HUDEP-2 (cell line): Measurements from ENCODE around the gene GPRASP3.
"Not testable (repeated sequence)": the region's sequence is repeated elsewhere in the genome, so short reads cannot be mapped to it uniquely, and the experiment has no call there.

Experiments used
- DNase-seq, 76 experiments: peaks; one replicate each; lab custom pipeline; 2025; ENCODE audit not compliant: unreplicated experiment in 76 of 76; lab: John Stamatoyannopoulos, UW

Gene GPRASP3, protein sequence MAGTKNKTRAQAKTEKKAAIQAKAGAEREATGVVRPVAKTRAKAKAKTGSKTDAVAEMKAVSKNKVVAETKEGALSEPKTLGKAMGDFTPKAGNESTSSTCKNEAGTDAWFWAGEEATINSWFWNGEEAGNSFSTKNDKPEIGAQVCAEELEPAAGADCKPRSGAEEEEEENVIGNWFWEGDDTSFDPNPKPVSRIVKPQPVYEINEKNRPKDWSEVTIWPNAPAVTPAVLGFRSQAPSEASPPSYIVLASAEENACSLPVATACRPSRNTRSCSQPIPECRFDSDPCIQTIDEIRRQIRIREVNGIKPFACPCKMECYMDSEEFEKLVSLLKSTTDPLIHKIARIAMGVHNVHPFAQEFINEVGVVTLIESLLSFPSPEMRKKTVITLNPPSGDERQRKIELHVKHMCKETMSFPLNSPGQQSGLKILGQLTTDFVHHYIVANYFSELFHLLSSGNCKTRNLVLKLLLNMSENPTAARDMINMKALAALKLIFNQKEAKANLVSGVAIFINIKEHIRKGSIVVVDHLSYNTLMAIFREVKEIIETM

DNA sequence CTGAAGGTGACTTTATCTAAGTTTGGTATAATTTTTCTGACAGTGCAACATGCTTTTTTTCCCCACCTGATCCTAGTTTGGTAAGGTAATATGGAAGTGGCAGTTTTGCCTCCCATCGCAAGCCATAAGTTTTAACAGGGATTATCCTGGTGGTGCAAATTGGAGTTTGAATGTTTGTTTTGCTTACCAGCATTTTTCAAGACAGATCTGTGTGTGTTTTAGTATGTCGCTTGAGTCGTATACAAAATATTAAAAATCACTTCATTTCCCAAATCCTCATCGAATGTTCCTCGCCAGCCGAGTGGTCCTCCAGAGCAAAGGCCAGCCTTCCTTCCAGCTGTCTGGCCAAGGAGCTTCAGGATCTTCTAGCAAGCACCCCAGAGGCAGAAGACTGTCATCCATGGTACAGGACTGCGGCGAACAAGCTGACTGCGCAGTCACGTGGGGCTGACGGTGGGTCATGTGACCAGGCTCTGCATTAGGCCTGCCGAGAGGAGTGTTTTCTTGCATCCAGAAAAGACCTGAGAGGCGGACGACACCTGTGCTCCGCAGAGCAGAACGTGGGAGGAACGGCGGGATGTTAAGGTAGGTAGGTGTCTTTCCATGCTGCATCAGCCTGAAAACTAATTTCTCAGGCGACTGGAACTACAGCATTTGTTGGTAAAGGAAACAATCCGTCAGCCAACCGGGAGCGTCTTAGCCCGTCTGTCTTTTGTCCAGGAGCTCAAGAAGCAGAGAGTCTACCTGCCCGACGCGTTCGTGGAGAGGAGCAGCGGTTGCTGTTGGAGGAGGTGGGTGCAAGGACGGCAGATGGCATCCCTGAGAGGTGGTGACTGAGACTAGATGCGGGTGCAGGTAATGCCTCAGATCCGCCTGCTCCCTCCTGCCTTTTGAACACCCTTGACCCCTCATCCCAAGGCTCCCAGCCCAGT is at the start of gene GPRASP3:
GPRASP3 (plus strand) TSS at position 507 of the 932 bp plus-strand sequence. CDS start 28,253 bp downstream, outside the sequence.
- DNase-seq: peak in 61 of 76 experiments; percentile 0 to 71 (median 43)

DNA sequence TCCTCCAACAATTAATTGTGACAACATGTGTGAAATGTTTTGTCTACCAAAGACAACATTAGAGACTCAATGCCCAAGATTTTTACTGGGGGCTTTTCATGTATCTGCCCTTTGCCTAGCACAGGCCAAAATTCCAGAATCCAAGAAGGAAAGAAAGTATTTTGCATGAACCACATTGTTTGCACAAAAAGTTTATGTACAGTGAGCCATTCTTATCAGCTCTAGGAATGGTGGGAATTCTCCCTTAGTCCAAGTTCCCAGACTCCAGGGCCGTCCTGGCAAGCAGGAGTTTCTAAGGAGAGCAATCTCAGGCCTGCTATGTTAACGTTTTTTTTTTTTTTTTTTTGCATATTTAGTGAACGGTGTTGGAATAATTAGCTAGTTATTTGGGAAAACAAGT is 47.7 kb upstream of the GPRASP3 start:
- no peak for DNase-seq

DNA sequence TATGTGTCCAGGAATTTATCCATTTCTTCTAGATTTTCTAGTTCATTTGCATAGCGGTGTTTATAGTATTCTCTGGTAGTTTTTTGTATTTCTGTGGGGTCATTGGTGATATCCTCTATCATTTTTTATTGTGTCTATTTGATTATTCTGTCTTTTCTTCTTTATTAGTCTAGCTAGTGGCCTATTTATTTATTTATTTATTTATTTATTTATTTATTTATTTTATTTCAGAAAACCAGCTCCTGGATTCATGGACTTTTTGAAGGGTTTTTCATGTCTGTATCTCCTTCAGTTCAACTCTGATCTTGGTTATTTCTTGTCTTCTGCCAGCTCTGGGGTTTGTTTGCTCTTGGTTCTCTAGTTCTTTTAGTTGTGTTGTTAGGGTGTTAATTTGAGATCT is 43.1 kb upstream of the GPRASP3 start:
- DNase-seq: not testable (repeated sequence)

DNA sequence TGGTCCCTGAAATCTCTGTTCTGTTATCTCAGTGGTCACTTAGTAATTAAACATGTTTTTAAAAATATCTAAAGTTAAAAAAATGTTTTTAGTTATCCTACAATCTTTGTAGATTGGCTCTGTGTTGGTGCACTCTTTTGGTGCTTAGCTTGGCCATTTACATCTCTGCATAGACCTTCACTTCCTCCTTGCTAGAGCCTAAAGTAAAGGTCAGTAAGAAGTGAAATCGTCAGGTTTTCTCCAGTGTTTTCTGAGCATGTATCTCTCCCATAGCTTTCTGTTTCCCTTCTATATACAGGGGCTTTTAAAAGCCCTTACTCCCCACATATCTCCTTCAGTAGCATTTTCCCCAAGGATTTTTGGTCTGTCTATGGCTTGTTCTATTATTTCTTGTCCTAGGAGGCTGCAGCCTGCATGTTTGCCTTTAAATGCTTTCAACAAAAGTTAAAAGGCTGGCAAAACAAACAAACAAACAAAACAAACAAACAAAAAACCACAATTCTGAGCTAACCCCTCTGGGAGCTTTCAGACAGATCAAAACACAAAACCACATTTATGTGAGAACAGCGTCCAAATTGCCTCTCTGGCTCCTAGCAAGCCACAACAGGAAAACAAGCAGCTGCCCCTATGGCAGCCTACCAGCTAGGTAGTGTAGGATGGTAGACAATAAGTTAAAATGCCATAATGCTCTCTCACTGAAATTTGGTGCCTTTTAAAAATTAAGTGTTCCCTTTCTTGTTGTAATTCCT is 35.6 kb upstream of the GPRASP3 start:
- DNase-seq: no peak

DNA sequence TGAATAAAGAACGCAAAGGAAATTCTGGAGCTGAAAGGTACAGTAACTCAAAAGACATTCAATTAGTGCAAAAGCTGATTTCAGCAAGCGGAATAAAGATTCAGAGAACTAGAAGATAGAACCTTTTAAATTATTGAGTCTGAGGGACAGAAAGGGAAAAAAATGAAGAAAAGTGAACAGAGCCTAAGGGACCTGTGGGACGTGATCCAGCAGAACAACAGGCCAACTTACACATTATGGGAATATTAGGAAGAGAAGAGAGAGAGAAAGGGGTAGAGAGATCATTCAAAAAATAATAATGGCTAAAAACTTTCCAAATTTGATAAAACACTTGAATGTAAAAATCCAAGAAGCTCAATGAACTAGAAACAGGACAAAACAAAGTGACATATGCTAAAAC is 25.8 kb upstream of the GPRASP3 start:
- no peak for DNase-seq

DNA sequence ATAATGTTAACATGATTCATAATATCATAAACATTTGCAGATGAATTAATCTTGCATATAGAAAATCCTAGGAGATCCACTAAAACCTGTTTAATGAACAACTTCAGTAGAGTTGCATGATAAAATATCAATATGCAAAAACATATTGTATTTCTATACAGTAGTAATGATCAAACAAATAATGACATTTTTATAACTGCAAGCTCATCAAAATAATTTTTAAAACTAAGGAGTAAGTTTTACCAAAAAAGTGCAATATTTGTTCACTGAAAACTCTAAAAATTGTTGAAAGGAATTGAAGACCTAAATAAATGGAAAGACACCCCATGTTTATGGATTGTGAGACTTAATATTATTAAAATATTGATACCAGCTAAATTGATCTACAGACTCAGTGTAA is 24.2 kb upstream of the GPRASP3 start:
- DNase-seq: no peak

DNA sequence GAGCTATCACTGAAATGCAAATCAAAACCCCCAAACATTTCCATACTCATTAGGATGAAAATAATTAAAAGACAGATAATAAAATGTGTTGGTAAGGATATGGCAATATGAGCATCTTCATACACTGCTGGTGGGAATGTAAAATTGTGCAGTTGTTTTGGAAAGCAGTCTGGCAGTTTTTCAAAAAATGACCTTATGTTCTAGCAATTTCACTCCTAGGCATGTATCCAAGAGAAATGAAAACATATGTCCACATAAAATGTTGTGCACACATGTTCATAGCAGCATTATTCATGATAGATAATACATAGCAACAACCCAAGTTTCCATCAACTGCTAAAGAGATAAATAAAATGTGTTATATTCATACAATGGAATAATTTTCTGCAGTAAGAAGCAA is 23.0 kb upstream of the GPRASP3 start:
- DNase-seq: no peak

DNA sequence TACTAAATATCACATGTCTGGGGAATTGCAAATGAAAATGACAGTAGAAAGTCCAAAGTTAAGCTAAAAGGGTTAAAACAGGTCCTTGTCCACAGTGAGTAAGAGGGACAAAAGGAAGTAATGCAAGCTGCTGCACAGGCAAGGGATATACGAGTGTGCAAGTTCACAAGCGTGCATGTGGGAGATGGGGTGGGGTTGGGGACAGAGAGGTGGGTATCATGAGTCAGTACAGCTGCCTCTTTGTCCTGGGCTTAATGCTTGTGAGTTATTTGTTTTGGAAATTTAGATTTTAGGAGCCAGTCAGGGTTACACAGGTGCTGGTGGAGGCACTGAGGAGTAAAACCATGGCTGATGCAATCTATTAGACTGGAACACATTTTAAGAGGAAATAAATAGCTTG is 11.6 kb upstream of the GPRASP3 start:
- DNase-seq: no peak

DNA sequence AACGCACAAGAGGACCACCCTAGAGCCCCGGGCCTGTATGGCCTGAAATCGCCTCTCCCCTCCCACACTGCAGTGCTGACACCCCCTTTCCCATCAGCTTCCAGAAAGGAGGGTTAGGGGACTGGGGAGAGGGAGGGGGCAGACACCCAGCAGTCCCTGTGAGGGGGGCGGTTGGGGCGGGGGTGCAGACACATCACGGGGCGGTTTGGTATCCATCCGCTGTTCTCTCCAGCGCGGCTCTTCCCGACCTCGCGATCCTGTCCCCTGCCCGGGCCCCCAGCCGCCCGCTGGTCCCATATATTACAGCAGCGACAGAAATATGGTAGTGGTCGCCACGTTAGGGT is 8.7 kb upstream of the GPRASP3 start:
- no peak for DNase-seq

DNA sequence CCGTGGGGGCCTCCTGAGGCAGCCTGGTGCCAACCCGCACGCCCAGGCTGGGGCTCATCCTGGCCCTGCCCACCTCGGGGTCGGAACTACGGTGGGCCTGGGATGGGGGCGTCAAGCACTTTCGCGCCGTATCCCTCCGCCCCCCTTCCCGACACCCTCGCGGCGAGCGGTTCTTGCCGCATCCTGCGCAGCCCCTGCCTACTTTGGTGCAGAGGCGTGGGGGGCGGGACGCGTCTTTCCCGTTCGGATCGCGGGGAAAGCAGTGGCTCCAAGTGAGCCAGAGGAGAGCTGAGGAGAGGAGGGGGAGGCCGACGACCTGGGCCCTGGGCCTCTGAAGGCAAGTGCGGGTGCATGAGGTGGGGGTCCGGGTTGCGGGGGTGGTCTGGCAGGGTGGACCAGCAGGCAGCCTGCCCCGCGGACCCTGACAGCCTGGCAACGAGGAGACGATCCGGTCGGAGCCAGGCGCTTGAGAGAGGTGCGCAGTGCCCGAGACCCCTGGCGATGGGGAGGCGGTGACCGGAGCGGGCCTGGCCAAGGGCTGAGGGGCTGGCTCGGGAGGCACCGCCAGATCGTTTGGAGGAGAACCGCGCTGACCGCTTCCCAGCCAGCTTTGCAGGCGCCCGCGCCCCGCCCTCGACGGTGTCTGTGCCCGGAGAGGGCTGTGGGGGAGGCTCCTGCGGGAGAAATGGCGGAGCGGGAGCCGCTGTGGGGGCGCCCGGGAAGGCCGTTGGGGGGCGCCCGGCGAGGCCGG is 8.2 kb upstream of the GPRASP3 start, which contains the start of gene GPRASP2:
GPRASP2 (plus strand) TSS at position 233 of the 751 bp plus-strand sequence. CDS start 2,422 bp downstream, outside the sequence.
- peak in 10 of 76 experiments; percentile 0 to 20 (median 4) for DNase-seq

DNA sequence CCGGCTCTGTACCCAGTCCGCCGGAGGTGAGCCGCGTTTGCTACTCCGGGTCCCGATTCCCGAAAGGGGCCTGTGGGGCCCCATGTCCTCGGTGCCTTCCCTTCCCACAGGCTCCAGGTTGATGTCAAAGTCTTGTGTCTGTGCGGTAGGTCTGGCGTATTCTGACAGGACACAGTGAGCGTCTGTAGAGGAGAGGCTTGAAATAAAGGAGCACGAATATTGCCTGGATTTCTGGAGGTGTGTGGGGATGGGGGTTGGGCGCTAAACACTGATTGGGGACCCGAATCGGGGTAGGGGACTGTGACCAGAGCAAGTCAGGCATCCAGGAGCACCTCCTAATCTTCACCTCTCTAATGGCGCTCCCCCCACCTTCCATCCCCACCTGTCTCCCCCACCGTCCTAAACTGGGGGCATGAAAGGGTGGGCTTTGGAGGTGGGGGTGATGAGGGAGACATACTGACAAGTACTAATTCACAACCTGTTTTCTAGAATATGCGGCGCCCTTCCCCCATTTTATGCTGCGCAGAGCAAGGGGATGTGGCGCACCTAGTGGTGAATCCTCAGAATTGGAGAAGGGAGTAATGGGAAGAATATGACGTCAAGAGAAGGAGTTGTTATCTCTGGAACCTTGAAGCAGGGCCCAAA is 7.4 kb upstream of the GPRASP3 start:
- peak in 20 of 76 experiments; percentile 0 to 25 (median 2) for DNase-seq

DNA sequence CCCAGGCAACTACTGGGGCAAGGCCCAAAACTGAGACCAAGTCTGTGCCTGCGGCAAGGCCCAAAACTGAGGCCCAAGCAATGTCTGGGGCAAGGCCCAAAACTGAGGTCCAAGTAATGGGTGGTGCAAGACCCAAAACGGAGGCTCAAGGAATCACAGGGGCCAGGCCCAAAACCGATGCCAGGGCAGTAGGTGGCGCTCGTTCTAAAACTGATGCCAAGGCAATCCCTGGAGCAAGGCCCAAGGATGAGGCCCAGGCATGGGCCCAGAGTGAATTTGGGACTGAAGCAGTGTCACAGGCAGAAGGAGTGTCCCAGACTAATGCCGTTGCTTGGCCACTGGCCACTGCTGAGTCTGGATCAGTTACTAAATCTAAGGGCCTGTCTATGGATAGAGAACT is 5.5 kb upstream of the GPRASP3 start:
- no peak for DNase-seq

DNA sequence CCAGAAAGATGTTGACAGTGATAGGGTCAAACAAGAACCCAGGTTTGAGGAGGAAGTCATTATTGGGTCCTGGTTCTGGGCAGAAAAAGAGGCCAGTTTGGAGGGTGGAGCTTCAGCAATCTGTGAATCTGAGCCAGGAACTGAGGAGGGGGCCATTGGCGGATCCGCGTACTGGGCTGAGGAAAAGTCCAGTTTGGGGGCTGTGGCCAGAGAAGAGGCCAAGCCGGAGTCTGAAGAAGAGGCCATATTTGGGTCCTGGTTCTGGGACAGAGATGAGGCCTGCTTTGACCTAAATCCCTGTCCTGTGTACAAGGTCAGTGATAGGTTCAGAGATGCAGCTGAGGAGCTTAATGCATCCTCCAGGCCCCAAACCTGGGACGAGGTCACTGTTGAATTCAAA is 4.6 kb upstream of the GPRASP3 start:
- no peak for DNase-seq

DNA sequence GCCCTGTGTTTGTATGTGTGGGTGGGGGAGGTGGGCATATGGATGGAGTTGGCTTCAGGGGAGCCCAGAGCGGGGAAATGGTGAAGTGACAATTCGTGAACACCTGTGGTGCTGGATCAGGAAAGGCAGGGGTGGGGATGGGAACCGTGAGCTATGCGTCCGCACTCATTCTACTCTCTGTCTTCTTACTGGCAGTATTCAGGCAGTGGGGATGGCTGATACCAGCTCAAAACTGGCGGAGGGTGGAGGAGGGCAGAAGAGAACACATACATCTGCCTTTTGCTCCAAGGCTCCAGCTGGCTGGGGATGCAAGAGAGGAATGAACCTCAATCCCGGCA is 595 bp downstream of the GPRASP3 start:
- DNase-seq: not testable (repeated sequence)

DNA sequence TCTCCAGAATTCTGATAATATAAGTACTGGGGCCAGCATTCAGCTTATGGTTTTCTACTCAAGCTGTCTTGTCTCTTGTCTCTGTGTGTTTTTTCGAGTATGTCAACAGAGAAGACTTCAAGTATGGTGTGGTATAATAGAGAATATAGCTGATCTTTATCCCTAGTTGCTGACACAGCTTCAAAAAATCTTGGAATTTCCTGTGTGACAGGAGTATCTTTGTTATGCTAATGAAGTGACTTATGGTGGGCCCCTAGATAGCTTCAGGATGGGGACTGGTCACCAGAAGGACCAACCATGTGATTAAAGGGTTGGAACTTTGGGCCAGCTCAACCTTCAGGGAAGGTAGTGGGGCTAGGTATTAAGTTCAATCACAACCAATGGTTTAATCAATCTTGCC is 2.9 kb downstream of the GPRASP3 start:
- no peak for DNase-seq

DNA sequence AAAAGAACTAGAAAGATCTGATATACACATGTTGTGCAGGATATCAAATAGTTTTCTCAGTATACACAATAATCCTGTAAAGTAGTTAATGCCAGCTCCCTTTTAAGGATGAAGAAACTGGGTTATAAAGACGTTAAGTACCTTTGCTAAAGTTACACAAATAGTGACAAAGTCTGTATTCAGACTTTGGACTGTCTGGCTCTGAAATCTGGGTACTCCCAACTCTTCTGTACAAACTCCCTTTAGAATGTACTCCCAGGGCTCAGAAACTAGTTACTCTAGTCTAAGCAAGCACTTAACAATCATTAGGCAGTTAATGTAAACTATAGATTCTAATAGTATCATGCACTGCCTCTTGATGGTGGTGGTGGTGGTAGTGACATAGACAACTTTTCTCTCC is 7.2 kb downstream of the GPRASP3 start:
- no peak for DNase-seq

DNA sequence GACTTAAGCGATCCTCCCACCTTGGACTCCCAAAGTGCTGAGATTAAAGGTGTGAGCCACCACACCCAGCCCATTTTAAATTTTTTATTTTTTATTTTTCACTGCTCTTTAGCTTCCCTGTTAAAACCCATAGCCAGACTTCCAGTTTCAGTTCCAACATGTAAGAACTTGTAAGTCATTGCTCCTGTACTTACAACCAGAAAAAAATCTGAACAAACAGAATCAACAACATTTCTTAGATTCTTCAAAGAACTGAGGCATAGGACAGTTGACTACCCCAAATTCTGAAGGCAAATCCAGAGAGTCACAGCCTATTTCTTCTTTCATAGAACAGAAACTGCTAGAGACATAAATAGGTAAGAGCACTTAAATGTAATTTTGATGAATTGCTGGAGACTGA is 8.1 kb downstream of the GPRASP3 start:
- DNase-seq: no peak

DNA sequence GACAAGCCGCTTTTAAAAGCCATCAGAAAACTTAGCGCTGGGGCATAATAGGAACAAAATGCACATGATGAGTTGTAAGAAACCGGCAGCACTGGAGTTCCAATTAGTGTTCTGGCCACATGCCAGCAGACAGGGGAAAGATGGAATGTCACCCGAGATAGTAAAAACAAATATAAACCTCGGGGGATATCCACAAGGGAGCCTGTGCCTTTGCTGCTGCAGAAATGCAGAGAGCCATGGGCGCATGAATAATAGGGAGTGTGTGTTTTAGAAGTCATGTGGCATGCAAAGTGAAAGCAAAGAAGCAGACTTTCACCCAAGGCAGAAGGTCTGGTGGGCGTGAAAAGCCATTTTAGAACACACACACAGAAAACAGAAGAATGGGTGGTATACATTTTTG is 19.1 kb downstream of the GPRASP3 start:
- DNase-seq: no peak

DNA sequence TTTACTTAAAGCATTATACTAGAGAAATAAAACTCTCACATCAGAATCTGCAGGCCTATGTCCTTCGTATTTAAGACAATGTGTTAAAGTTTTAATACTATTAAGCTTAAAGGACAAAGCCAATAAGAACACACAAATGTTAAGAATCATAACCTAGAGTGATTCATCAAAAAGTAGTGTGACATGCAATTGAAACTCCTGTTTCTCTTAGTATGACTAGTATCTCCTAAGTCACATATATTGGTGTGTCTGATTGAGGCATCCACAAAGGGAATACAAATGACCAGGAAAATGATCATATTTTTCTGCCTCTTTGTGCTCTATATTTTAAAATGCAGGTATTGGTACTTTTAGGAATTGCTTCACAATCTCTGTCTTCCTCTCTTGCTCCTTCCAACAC is 23.8 kb downstream of the GPRASP3 start:
- no peak for DNase-seq

DNA sequence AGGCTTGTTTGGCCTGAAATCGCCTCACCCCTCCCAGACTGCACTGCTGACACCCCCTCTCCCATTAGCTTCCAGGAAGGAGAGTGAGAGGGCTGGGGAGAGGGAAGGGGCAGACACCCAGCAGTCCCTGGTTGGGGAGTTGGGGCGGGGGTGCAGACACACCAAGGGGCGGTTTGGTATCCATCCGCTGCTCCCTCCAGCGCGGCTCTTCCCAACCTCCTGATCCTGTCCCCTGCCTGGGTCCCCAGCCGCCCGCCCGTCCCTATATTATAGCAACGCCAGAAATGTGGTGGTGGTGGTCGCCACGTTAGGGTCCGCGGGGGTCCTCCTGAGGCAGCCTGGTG is 24.9 kb downstream of the GPRASP3 start:
- no peak for DNase-seq
